ENCODE results near the gene AOC1.

Gene AOC1

GRCh38 chr7:150858236-150859197 lies 6.2 kb downstream of the AOC1 start:
- DNase-seq = no peak

GRCh38 chr7:150860291-150860977 lies 8.1 kb downstream of the AOC1 start:
- DNase-seq = no peak

GRCh38 chr7:150860978-150861295 lies 8.6 kb downstream of the AOC1 start:
- DNase-seq = no peak

GRCh38 chr7:150862356-150862755 lies 10.0 kb downstream of the AOC1 start:
- no peak for DNase-seq

GRCh38 chr7:150863946-150864345 lies 11.6 kb downstream of the AOC1 start:
- no peak for DNase-seq

- DNase-seq = no peak
Measured at GRCh38 chr7:150866932-150867564, 14.7 kb downstream of the AOC1 start.

GRCh38 chr7:150867605-150868004 lies 15.3 kb downstream of the AOC1 start:
- DNase-seq = no peak

GRCh38 chr7:150869467-150869866 lies 17.1 kb downstream of the AOC1 start:
- DNase-seq = no peak

GRCh38 chr7:150871601-150872000 lies 19.3 kb downstream of the AOC1 start:
- DNase-seq = no peak

- DNase-seq = no peak
Measured at GRCh38 chr7:150874401-150875198, 22.3 kb downstream of the AOC1 start.

GRCh38 chr7:150875791-150876190 lies 23.5 kb downstream of the AOC1 start:
- no peak for DNase-seq

GRCh38 chr7:150876817-150877526 lies 24.7 kb downstream of the AOC1 start:
- DNase-seq = peak; percentile 85

GRCh38 chr7:150877536-150877935 lies 25.2 kb downstream of the AOC1 start:
- DNase-seq = no peak

GRCh38 chr7:150879345-150879744 lies 27.0 kb downstream of the AOC1 start:
- no peak for DNase-seq

- no peak for DNase-seq
Measured at GRCh38 chr7:150881189-150881588, 28.9 kb downstream of the AOC1 start.

GRCh38 chr7:150890853-150891584 lies 38.7 kb downstream of the AOC1 start:
- DNase-seq = no peak

GRCh38 chr7:150891740-150892139 lies 39.4 kb downstream of the AOC1 start:
- no peak for DNase-seq

- no peak for DNase-seq
Measured at GRCh38 chr7:150895809-150896208, 43.5 kb downstream of the AOC1 start.

GRCh38 chr7:150896562-150897209 lies 44.4 kb downstream of the AOC1 start:
- no peak for DNase-seq

- DNase-seq = no peak
Measured at GRCh38 chr7:150897502-150898474, 45.5 kb downstream of the AOC1 start.

Measured in NCI-H1105 (cell line).